SK-N-SH (cell line): ENCODE data around the gene LARGE2. TPM values are rescaled to one million over a fixed set of nuclear protein-coding genes. Genes with fewer than 3 reads are reported as not detected.

Experiments
- CTCF ChIA-PET: fragments of 300-600, 350-600 bp; formaldehyde crosslinking; extraction: SDS; loops from one replicate; lab custom pipeline; 2021; lab: Yijun Ruan, JAX
- POLR2A ChIA-PET: fragments of 350-600 bp; sonication (Branson Sonifier 250); formaldehyde crosslinking; extraction: SDS; loops from one replicate; lab custom pipeline; 2020; ENCODE audit warnings: antibody characterized with exemption, inconsistent platforms; lab: Yijun Ruan, JAX
- DNase-seq: peaks from one replicate; pipeline ENCODE4 v3.0.0; 2012
- H2AFZ ChIP-seq: fragments of 200-600 bp; sonication (generic); 2 replicates; pipeline ENCODE4 v1.8.1; 2016; ENCODE audit warnings: antibody characterized with exemption, mild to moderate bottlenecking, low read depth
- H3F3A ChIP-seq: fragments of 200-600 bp; sonication (generic); replicated peaks from 2 replicates; pipeline ENCODE3; 2016; ENCODE audit warnings: antibody characterized with exemption, mild to moderate bottlenecking; ENCODE audit not compliant: insufficient read depth
- H3K27ac ChIP-seq, 2 experiments: fragments of 200-500 bp in 1 of 2; fragments of 200-600 bp in 1 of 2; sonication (Bioruptor generic) in 1 of 2; sonication (generic), shearing (Covaris generic) in 1 of 2; 2 replicates each; pipeline versions ENCODE4 v1.5.1 to v1.6.1; 2014 to 2016; ENCODE audit warnings: low read depth in 2 of 2, inconsistent platforms in 1 of 2, low read length in 1 of 2, mild to moderate bottlenecking in 1 of 2, mixed read lengths in 1 of 2
- H3K27me3 ChIP-seq: fragments of 200-600 bp; sonication (generic), shearing (Covaris generic); 2 replicates; pipeline ENCODE4 v1.6.1; 2016; ENCODE audit warnings: mixed run types; ENCODE audit not compliant: insufficient read depth
- H3K36me3 ChIP-seq, 2 experiments: fragments of 200-500 bp in 1 of 2; fragments of 200-600 bp in 1 of 2; sonication (Bioruptor generic) in 1 of 2; sonication (generic) in 1 of 2; replicated peaks in 1 of 2; 2 replicates each; pipeline versions ENCODE3 to v1.5.1; 2014 to 2016; ENCODE audit warnings: low read length in 1 of 2, mild to moderate bottlenecking in 1 of 2; ENCODE audit not compliant: insufficient read depth in 2 of 2, control insufficient read depth in 1 of 2
- H3K4me1 ChIP-seq, 2 experiments: fragments of 200-500 bp in 1 of 2; fragments of 200-600 bp in 1 of 2; sonication (Bioruptor generic) in 1 of 2; sonication (generic), shearing (Covaris generic) in 1 of 2; 2 replicates each; pipeline versions ENCODE4 v1.5.1 to v1.6.1; 2014 to 2016; ENCODE audit warnings: low read depth in 1 of 2, low read length in 1 of 2, mixed run types in 1 of 2; ENCODE audit not compliant: insufficient read depth in 2 of 2, control insufficient read depth in 1 of 2
- H3K4me2 ChIP-seq: fragments of 200-600 bp; sonication (generic), shearing (Covaris generic); 2 replicates; pipeline ENCODE4 v1.6.1; 2017; ENCODE audit warnings: mixed run types
- H3K4me3 ChIP-seq, 2 experiments: fragments of 200-500 bp in 1 of 2; fragments of 200-600 bp in 1 of 2; sonication (Bioruptor generic) in 1 of 2; sonication (generic), shearing (Covaris generic) in 1 of 2; 2 replicates each; pipeline versions ENCODE4 v1.5.1 to v1.8.1; 2014 to 2016; ENCODE audit warnings: low read depth in 2 of 2, inconsistent platforms in 1 of 2, low read length in 1 of 2, mild to moderate bottlenecking in 1 of 2, mixed read lengths in 1 of 2, moderate library complexity in 1 of 2
- H3K79me2 ChIP-seq: fragments of 200-600 bp; sonication (generic); 2 replicates; pipeline ENCODE4 v1.8.1; 2017; ENCODE audit warnings: mild to moderate bottlenecking; ENCODE audit not compliant: insufficient read depth
- H3K9ac ChIP-seq: fragments of 200-600 bp; sonication (generic); 2 replicates; pipeline ENCODE4 v1.6.1; 2017; ENCODE audit warnings: mixed run types
- H3K9me2 ChIP-seq: fragments of 200-600 bp; sonication (generic); 2 replicates; pipeline ENCODE4 v1.6.1; 2017; ENCODE audit warnings: mixed run types
- H3K9me3 ChIP-seq: fragments of 200-600 bp; sonication (generic); 2 replicates; pipeline ENCODE4 v1.6.1; 2017; ENCODE audit warnings: mixed run types, mild to moderate bottlenecking, moderate library complexity
- H4K20me1 ChIP-seq: fragments of 200-600 bp; sonication (generic); 2 replicates; pipeline ENCODE4 v1.6.1; 2017; ENCODE audit warnings: mild to moderate bottlenecking, mixed run types; ENCODE audit not compliant: insufficient read depth
- EZH2phosphoT487 ChIP-seq: fragments of 200-600 bp; sonication (generic); IDR thresholded peaks from 2 replicates; pipeline ENCODE4 v1.6.1; 2017; ENCODE audit warnings: low read depth, mixed run types, mild to moderate bottlenecking, antibody characterized with exemption, moderate library complexity, borderline replicate concordance
- FOSL2 ChIP-seq: IDR thresholded peaks from 2 replicates; pipeline ENCODE4 v1.4.0; 2012; ENCODE audit warnings: low read depth, mild to moderate bottlenecking, moderate library complexity, borderline replicate concordance
- FOXM1 ChIP-seq: IDR thresholded peaks from 2 replicates; pipeline ENCODE4 v1.4.0; 2012; ENCODE audit warnings: low read depth, mild to moderate bottlenecking
- GATA2 ChIP-seq: sonication (generic); formaldehyde crosslinking; IDR thresholded peaks from 2 replicates; pipeline ENCODE4 v1.5.0; 2020; ENCODE audit warnings: mild to moderate bottlenecking, missing genetic modification reagents
- JUND ChIP-seq: IDR thresholded peaks from 2 replicates; pipeline ENCODE4 v1.4.0; 2012
- NFIC ChIP-seq: IDR thresholded peaks from 2 replicates; pipeline ENCODE4 v1.4.0; 2012; ENCODE audit warnings: borderline replicate concordance
- RXRA ChIP-seq: IDR thresholded peaks from 2 replicates; pipeline ENCODE4 v1.4.0; 2012; ENCODE audit warnings: low read depth, mild to moderate bottlenecking, borderline replicate concordance
- SMC3 ChIP-seq: IDR thresholded peaks from 2 replicates; pipeline ENCODE4 v1.6.1; 2012; ENCODE audit warnings: low read depth, low read length, improper control_type of control experiment
- TEAD4 ChIP-seq: IDR thresholded peaks from 2 replicates; pipeline ENCODE4 v1.4.0; 2012; ENCODE audit warnings: mild to moderate bottlenecking, borderline replicate concordance; ENCODE audit not compliant: insufficient read depth
- YY1 ChIP-seq: IDR thresholded peaks from 2 replicates; pipeline ENCODE4 v1.4.0; 2012; ENCODE audit warnings: low read depth, mild to moderate bottlenecking
- WGBS: methylation state at CpG from one replicate; pipeline ENCODE4 v1.1.6; 2017; ENCODE audit warnings: low lambda C conversion rate; 5-methylcytosine and 5-hydroxymethylcytosine counted together
- polyA plus RNA-seq, 3 experiments: library from polyadenylated mRNA; depleted of rRNA; stranded (reverse); fragments of >200 nt; gene quantifications; 2 replicates each; pipeline ENCODE4 v1.2.3, GENCODE V29; 2012
- TF ChIP-seq, protein P1 (sequence below): fragments of 150-350 bp; IDR thresholded peaks from 2 replicates; pipeline ENCODE4 v1.6.1; 2017; ENCODE audit warnings: antibody characterized with exemption, low read length, low read depth, borderline replicate concordance
- TF ChIP-seq, protein P2 (sequence below): fragments of 150-350 bp; IDR thresholded peaks from 2 replicates; pipeline ENCODE4 v1.6.1; 2016; ENCODE audit warnings: mild to moderate bottlenecking, low read depth, low read length
- TF ChIP-seq, protein P3 (sequence below): fragments of 200-600 bp; sonication (generic); IDR thresholded peaks from 2 replicates; pipeline ENCODE4 v1.6.1; 2017; ENCODE audit warnings: antibody characterized with exemption, mild to moderate bottlenecking, moderate library complexity

LARGE2 gene
- polyA plus RNA-seq, 1 of the 3 experiments (the other 2 are of a cell fraction): 2.4 TPM

DNA sequence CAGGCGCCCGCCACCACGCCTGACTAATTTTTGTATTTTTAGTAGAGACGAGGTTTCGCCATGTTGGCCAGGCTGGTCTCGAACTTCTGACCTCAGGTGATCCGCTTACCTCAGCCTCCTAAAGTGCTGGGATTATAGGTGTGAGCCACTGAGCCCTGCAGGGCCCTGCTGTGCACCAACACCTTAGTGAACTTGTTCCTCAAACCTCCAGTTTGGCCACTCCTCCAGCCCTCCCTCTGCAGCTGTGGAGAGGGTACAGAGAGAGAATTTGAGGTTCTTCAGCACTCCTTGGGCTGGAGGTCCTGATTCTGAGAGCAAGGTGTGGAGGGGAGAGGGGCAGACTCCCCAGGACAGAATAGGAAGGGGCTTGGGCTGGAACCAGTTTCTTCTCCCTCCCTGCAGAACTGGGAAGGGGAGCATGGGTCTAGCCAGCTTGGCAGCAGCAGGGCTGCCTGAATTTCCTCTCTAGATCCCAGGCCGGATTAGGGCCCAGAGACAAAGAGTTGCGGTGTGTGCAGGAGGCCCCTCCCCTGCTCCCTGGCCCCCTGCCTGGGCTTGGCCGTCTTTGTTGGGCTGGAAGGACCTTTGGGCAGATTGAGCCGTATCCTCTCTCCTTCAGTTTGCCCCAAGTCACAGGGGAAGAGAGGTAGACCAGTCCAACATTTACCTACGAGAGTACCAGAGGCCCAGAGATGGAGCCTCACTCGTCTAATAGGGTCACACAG, 2.5 kb upstream of the LARGE2 start:
- no peaks in the 10 kb centered on the region for H3K9me2 ChIP-seq
- DNase-seq: peak; percentile 1

DNA sequence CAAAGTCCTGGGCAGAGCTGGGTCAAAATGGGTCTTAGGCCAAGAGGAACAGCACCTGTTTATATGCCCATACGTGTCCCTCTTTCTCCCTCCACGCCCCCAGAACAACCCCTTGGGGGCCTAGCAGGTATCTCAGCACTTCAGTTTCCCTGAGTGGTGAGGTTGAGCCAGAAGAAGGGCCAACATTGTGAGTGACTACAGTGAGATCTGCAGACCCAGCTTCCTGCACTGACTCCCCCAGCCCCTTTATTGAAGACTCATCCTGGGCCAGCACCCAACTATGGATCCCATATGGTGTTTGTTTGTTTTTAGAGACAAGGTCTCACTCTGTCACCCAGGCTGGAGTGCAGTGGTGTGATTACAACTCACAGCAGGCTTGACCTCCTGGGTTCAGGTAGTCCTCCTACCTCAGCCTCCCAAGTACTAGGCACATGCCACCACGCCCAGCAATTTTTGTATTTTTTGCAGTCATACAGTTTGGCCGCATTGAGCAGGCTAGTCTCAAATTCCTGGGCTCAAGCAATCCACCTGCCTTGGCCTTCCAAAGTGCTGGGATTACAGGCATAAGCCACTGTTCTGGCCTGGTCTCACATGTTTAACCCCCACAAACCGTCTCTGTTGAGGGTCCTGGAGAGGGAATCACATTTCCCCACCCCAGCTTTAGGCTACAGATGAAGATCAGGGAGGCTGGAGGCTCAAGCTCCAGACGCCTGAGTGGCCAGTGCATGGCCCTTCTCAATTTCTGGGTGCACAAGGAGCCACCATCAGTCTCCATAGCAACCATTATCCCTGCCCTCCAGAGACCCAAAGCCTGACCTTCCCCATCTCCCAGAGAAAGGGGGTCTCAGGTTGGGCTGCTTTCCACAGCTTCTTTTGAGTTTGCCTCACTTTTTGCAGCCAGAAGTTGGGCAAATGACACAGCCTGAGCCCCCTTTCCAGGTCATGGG, 1.7 kb upstream of the LARGE2 start:
- H3K4me2 ChIP-seq: no peak overlapping the region
- DNase-seq: peak; percentile 6
- no peak overlapping the region for H2AFZ ChIP-seq
- TF ChIP-seq EZH2phosphoT487 (no peak), SMC3 (no peak), RXRA (no peak), FOSL2 (no peak), YY1 (no peak), FOXM1 (no peak), GATA2 (no peak), JUND (no peak)
- TF ChIP-seq, protein P1, sequence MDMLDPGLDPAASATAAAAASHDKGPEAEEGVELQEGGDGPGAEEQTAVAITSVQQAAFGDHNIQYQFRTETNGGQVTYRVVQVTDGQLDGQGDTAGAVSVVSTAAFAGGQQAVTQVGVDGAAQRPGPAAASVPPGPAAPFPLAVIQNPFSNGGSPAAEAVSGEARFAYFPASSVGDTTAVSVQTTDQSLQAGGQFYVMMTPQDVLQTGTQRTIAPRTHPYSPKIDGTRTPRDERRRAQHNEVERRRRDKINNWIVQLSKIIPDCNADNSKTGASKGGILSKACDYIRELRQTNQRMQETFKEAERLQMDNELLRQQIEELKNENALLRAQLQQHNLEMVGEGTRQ: no peak
- TF ChIP-seq, protein P2, sequence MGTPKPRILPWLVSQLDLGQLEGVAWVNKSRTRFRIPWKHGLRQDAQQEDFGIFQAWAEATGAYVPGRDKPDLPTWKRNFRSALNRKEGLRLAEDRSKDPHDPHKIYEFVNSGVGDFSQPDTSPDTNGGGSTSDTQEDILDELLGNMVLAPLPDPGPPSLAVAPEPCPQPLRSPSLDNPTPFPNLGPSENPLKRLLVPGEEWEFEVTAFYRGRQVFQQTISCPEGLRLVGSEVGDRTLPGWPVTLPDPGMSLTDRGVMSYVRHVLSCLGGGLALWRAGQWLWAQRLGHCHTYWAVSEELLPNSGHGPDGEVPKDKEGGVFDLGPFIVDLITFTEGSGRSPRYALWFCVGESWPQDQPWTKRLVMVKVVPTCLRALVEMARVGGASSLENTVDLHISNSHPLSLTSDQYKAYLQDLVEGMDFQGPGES: no peak
- TF ChIP-seq, protein P3, sequence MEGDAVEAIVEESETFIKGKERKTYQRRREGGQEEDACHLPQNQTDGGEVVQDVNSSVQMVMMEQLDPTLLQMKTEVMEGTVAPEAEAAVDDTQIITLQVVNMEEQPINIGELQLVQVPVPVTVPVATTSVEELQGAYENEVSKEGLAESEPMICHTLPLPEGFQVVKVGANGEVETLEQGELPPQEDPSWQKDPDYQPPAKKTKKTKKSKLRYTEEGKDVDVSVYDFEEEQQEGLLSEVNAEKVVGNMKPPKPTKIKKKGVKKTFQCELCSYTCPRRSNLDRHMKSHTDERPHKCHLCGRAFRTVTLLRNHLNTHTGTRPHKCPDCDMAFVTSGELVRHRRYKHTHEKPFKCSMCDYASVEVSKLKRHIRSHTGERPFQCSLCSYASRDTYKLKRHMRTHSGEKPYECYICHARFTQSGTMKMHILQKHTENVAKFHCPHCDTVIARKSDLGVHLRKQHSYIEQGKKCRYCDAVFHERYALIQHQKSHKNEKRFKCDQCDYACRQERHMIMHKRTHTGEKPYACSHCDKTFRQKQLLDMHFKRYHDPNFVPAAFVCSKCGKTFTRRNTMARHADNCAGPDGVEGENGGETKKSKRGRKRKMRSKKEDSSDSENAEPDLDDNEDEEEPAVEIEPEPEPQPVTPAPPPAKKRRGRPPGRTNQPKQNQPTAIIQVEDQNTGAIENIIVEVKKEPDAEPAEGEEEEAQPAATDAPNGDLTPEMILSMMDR: no peak
- H3F3A ChIP-seq: peaks cover 4% of the 10 kb centered on the region
- no peaks in the 10 kb centered on the region for H3K27me3 ChIP-seq
- peaks cover 0 to 2% of the 10 kb centered on the region in 2 experiments for H3K36me3 ChIP-seq
- H3K9me2 ChIP-seq: no peaks in the 10 kb centered on the region
- no peak overlapping the region for H3K9ac ChIP-seq
- no peak overlapping the region for H3K27ac ChIP-seq
- 84% methylated on average over 3 of the region's 6 CpGs for WGBS
- ChIA-PET CTCF (interaction anchor here (6.2 kb wide), 1 partner anchor 48 kb away, joined by 35 read pairs; no protein-coding TSS in a partner anchor), POLR2A (no interaction called here)
- H3K4me1 ChIP-seq: peaks cover 7 to 17% of the 10 kb centered on the region in 2 experiments; a peak in 3 of 4 replicates
- peaks cover 18% of the 10 kb centered on the region for H3K79me2 ChIP-seq
- no peaks in the 10 kb centered on the region for H4K20me1 ChIP-seq
- H3K4me3 ChIP-seq: no peak overlapping the region
- H3K9me3 ChIP-seq: no peaks in the 10 kb centered on the region

More for the DNA sequence above, 2.5 kb upstream of the LARGE2 start:
- CTCF ChIA-PET: interaction anchor here (0.5 to 6.2 kb wide), 3 partner anchors 47 to 285 kb away, joined by 3 to 35 read pairs (median 3); no protein-coding TSS in a partner anchor
- no peak overlapping the region for H3K4me2 ChIP-seq
- H3K9me3 ChIP-seq: no peaks in the 10 kb centered on the region
- whole genome bisulfite sequencing: 83% methylated on average over 13 of the region's 13 CpGs
- no peak for TF ChIP-seq TEAD4
- TF ChIP-seq NFIC: no peak
- no peak overlapping the region for H3K4me3 ChIP-seq
- H3K4me1 ChIP-seq: peaks cover 7 to 17% of the 10 kb centered on the region in 2 experiments; a peak in 3 of 4 replicates
- POLR2A ChIA-PET: no interaction called here
- H3K27ac ChIP-seq: no peak overlapping the region
- H4K20me1 ChIP-seq: no peaks in the 10 kb centered on the region
- no peak overlapping the region for H2AFZ ChIP-seq
- peaks cover 0 to 8% of the 10 kb centered on the region in 2 experiments for H3K36me3 ChIP-seq
- no peak overlapping the region for H3K9ac ChIP-seq
- H3F3A ChIP-seq: peaks cover 4% of the 10 kb centered on the region
- H3K79me2 ChIP-seq: peaks cover 19% of the 10 kb centered on the region
- no peaks in the 10 kb centered on the region for H3K27me3 ChIP-seq
